HepG2 (cell line): ENCODE data around the gene CALCR.

ENCODE experiments used
- ATF1 ChIP-seq: IDR thresholded peaks from 2 replicates; pipeline ENCODE4 v1.6.1; 2016; ENCODE audit warnings: mild to moderate bottlenecking, control low read depth
- BRCA1 ChIP-seq: sonication (generic); formaldehyde crosslinking; IDR thresholded peaks from 2 replicates; pipeline ENCODE4 v1.4.0; 2020; ENCODE audit warnings: missing genetic modification reagents
- EP300 ChIP-seq, 3 experiments: sonication (generic) in 1 of 3; formaldehyde crosslinking in 1 of 3; IDR thresholded peaks; 2 replicates each; pipeline versions ENCODE4 v1.5.1 to v1.6.1; 2011 to 2020; ENCODE audit warnings: low read depth in 2 of 3, low read length in 2 of 3, borderline replicate concordance in 1 of 3, improper control_type of control experiment in 1 of 3, mild to moderate bottlenecking in 1 of 3, missing genetic modification reagents in 1 of 3, moderate library complexity in 1 of 3
- EZH2 ChIP-seq: conservative IDR thresholded peaks from 2 replicates; pipeline ENCODE4 v1.6.1; 2012; ENCODE audit warnings: mild to moderate bottlenecking, low read depth, low read length, moderate library complexity
- KAT8 ChIP-seq: IDR thresholded peaks from 2 replicates; pipeline ENCODE4 v1.6.1; 2016; ENCODE audit warnings: missing genetic modification reagents, missing compliant biosample characterization
- PHF8 ChIP-seq: sonication (generic); formaldehyde crosslinking; IDR thresholded peaks from 2 replicates; pipeline ENCODE4 v1.5.0; 2020; ENCODE audit warnings: missing genetic modification reagents
- POLR2A ChIP-seq, 2 experiments: IDR thresholded peaks; 2 replicates each; pipeline ENCODE4 v1.6.1; 2011; ENCODE audit warnings: low read depth in 2 of 2, low read length in 2 of 2, mild to moderate bottlenecking in 1 of 2, moderate library complexity in 1 of 2; ENCODE audit not compliant: insufficient read depth in 1 of 2
- SMARCC2 ChIP-seq: fragments of 450-650 bp; IDR thresholded peaks from 2 replicates; pipeline ENCODE4 v1.6.1; 2017; ENCODE audit warnings: antibody characterized with exemption, mild to moderate bottlenecking
- SMARCE1 ChIP-seq: fragments of 450-650 bp; IDR thresholded peaks from 2 replicates; pipeline ENCODE4 v1.6.1; 2017; ENCODE audit warnings: borderline replicate concordance
- TF ChIP-seq, protein P1 (sequence below): sonication (generic); formaldehyde crosslinking; IDR thresholded peaks from 2 replicates; pipeline ENCODE4 v1.5.0; 2020; ENCODE audit warnings: mild to moderate bottlenecking, missing genetic modification reagents, moderate library complexity
- TF ChIP-seq, protein P2 (sequence below): sonication (generic); formaldehyde crosslinking; IDR thresholded peaks from 2 replicates; pipeline ENCODE4 v1.5.1; 2020; ENCODE audit warnings: mild to moderate bottlenecking, missing genetic modification reagents
- TF ChIP-seq, protein P3 (sequence below): sonication (generic); formaldehyde crosslinking; IDR thresholded peaks from 2 replicates; pipeline ENCODE4 v1.5.1; 2020; ENCODE audit warnings: mild to moderate bottlenecking, missing genetic modification reagents, moderate library complexity

DNA sequence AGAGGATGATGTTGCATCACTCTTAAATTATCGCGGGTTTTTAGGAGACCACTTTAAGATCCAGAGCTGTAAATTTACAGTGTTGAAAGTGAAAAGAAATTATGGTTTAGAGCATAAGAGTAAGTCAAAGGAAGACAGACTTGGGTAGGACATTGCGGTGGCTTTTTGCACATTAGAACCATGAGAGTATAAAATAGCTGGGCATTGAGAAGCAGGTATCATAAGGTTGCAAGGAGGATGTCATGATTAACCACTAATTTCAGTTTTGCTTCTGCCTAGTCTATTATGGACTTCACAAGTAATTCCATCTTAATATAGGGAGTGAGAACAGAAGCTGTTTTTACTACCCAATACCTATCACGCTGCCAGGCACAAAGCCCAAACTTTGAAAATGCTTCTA is 57.7 kb downstream of the CALCR start:
- TF ChIP-seq KAT8 (no peak), EZH2 (no peak), BRCA1 (no peak), SMARCC2 (no peak), PHF8 (CRISPR knock-in tag) (no peak), POLR2A (IDR thresholded peaks at IDR 0.05; ENCODE audit: insufficient read depth in 1 of 2, low read depth in 2 of 2, low read length in 2 of 2) (no peak), ATF1 (no peak), EP300 (IDR thresholded peaks at IDR 0.05; ENCODE audit: low read depth in 2 of 2, low read length in 2 of 2) (no peak), EP300 (CRISPR knock-in tag; IDR thresholded peaks at IDR 0.05; ENCODE audit: borderline replicate concordance) (no peak), SMARCE1 (no peak)
- TF ChIP-seq, protein P1, sequence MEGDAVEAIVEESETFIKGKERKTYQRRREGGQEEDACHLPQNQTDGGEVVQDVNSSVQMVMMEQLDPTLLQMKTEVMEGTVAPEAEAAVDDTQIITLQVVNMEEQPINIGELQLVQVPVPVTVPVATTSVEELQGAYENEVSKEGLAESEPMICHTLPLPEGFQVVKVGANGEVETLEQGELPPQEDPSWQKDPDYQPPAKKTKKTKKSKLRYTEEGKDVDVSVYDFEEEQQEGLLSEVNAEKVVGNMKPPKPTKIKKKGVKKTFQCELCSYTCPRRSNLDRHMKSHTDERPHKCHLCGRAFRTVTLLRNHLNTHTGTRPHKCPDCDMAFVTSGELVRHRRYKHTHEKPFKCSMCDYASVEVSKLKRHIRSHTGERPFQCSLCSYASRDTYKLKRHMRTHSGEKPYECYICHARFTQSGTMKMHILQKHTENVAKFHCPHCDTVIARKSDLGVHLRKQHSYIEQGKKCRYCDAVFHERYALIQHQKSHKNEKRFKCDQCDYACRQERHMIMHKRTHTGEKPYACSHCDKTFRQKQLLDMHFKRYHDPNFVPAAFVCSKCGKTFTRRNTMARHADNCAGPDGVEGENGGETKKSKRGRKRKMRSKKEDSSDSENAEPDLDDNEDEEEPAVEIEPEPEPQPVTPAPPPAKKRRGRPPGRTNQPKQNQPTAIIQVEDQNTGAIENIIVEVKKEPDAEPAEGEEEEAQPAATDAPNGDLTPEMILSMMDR (CRISPR knock-in tag), result no peak
- TF ChIP-seq, protein P2, sequence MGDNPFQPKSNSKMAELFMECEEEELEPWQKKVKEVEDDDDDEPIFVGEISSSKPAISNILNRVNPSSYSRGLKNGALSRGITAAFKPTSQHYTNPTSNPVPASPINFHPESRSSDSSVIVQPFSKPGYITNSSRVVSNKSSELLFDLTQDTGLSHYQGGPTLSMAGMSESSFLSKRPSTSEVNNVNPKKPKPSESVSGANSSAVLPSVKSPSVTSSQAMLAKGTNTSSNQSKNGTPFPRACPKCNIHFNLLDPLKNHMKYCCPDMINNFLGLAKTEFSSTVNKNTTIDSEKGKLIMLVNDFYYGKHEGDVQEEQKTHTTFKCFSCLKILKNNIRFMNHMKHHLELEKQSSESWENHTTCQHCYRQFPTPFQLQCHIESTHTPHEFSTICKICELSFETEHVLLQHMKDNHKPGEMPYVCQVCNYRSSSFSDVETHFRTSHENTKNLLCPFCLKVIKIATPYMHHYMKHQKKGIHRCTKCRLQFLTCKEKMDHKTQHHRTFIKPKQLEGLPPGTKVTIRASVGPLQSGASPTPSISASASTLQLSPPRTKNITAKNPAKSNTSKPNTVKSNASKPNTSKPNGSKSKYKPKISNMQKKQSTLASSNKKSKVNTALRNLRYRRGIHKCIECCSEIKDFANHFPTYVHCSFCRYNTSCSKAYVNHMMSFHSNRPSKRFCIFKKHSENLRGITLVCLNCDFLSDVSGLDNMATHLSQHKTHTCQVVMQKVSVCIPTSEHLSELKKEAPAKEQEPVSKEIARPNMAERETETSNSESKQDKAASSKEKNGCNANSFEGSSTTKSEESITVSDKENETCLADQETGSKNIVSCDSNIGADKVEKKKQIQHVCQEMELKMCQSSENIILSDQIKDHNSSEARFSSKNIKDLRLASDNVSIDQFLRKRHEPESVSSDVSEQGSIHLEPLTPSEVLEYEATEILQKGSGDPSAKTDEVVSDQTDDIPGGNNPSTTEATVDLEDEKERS (CRISPR knock-in tag), result no peak
- TF ChIP-seq, protein P3, sequence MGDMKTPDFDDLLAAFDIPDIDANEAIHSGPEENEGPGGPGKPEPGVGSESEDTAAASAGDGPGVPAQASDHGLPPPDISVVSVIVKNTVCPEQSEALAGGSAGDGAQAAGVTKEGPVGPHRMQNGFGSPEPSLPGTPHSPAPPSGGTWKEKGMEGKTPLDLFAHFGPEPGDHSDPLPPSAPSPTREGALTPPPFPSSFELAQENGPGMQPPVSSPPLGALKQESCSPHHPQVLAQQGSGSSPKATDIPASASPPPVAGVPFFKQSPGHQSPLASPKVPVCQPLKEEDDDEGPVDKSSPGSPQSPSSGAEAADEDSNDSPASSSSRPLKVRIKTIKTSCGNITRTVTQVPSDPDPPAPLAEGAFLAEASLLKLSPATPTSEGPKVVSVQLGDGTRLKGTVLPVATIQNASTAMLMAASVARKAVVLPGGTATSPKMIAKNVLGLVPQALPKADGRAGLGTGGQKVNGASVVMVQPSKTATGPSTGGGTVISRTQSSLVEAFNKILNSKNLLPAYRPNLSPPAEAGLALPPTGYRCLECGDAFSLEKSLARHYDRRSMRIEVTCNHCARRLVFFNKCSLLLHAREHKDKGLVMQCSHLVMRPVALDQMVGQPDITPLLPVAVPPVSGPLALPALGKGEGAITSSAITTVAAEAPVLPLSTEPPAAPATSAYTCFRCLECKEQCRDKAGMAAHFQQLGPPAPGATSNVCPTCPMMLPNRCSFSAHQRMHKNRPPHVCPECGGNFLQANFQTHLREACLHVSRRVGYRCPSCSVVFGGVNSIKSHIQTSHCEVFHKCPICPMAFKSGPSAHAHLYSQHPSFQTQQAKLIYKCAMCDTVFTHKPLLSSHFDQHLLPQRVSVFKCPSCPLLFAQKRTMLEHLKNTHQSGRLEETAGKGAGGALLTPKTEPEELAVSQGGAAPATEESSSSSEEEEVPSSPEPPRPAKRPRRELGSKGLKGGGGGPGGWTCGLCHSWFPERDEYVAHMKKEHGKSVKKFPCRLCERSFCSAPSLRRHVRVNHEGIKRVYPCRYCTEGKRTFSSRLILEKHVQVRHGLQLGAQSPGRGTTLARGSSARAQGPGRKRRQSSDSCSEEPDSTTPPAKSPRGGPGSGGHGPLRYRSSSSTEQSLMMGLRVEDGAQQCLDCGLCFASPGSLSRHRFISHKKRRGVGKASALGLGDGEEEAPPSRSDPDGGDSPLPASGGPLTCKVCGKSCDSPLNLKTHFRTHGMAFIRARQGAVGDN (CRISPR knock-in tag), result no peak
